SK-N-SH (cell line): ENCODE data around the gene KRT71. TPM values are rescaled to one million over a fixed set of nuclear protein-coding genes. Genes with fewer than 3 reads are reported as not detected.

ENCODE experiments used
- CTCF ChIA-PET: fragments of 300-600, 350-600 bp; formaldehyde crosslinking; extraction: SDS; loops from one replicate; lab custom pipeline; 2021; lab: Yijun Ruan, JAX
- POLR2A ChIA-PET: fragments of 350-600 bp; sonication (Branson Sonifier 250); formaldehyde crosslinking; extraction: SDS; loops from one replicate; lab custom pipeline; 2020; ENCODE audit warnings: antibody characterized with exemption, inconsistent platforms; lab: Yijun Ruan, JAX
- DNase-seq: peaks from one replicate; pipeline ENCODE4 v3.0.0; 2012
- H2AFZ ChIP-seq: fragments of 200-600 bp; sonication (generic); 2 replicates; pipeline ENCODE4 v1.8.1; 2016; ENCODE audit warnings: antibody characterized with exemption, mild to moderate bottlenecking, low read depth
- H3F3A ChIP-seq: fragments of 200-600 bp; sonication (generic); replicated peaks from 2 replicates; pipeline ENCODE3; 2016; ENCODE audit warnings: antibody characterized with exemption, mild to moderate bottlenecking; ENCODE audit not compliant: insufficient read depth
- H3K27ac ChIP-seq, 2 experiments: fragments of 200-500 bp in 1 of 2; fragments of 200-600 bp in 1 of 2; sonication (Bioruptor generic) in 1 of 2; sonication (generic), shearing (Covaris generic) in 1 of 2; 2 replicates each; pipeline versions ENCODE4 v1.5.1 to v1.6.1; 2014 to 2016; ENCODE audit warnings: low read depth in 2 of 2, inconsistent platforms in 1 of 2, low read length in 1 of 2, mild to moderate bottlenecking in 1 of 2, mixed read lengths in 1 of 2
- H3K27me3 ChIP-seq: fragments of 200-600 bp; sonication (generic), shearing (Covaris generic); 2 replicates; pipeline ENCODE4 v1.6.1; 2016; ENCODE audit warnings: mixed run types; ENCODE audit not compliant: insufficient read depth
- H3K36me3 ChIP-seq, 2 experiments: fragments of 200-500 bp in 1 of 2; fragments of 200-600 bp in 1 of 2; sonication (Bioruptor generic) in 1 of 2; sonication (generic) in 1 of 2; replicated peaks in 1 of 2; 2 replicates each; pipeline versions ENCODE3 to v1.5.1; 2014 to 2016; ENCODE audit warnings: low read length in 1 of 2, mild to moderate bottlenecking in 1 of 2; ENCODE audit not compliant: insufficient read depth in 2 of 2, control insufficient read depth in 1 of 2
- H3K4me1 ChIP-seq, 2 experiments: fragments of 200-500 bp in 1 of 2; fragments of 200-600 bp in 1 of 2; sonication (Bioruptor generic) in 1 of 2; sonication (generic), shearing (Covaris generic) in 1 of 2; 2 replicates each; pipeline versions ENCODE4 v1.5.1 to v1.6.1; 2014 to 2016; ENCODE audit warnings: low read depth in 1 of 2, low read length in 1 of 2, mixed run types in 1 of 2; ENCODE audit not compliant: insufficient read depth in 2 of 2, control insufficient read depth in 1 of 2
- H3K4me2 ChIP-seq: fragments of 200-600 bp; sonication (generic), shearing (Covaris generic); 2 replicates; pipeline ENCODE4 v1.6.1; 2017; ENCODE audit warnings: mixed run types
- H3K4me3 ChIP-seq, 2 experiments: fragments of 200-500 bp in 1 of 2; fragments of 200-600 bp in 1 of 2; sonication (Bioruptor generic) in 1 of 2; sonication (generic), shearing (Covaris generic) in 1 of 2; 2 replicates each; pipeline versions ENCODE4 v1.5.1 to v1.8.1; 2014 to 2016; ENCODE audit warnings: low read depth in 2 of 2, inconsistent platforms in 1 of 2, low read length in 1 of 2, mild to moderate bottlenecking in 1 of 2, mixed read lengths in 1 of 2, moderate library complexity in 1 of 2
- H3K79me2 ChIP-seq: fragments of 200-600 bp; sonication (generic); 2 replicates; pipeline ENCODE4 v1.8.1; 2017; ENCODE audit warnings: mild to moderate bottlenecking; ENCODE audit not compliant: insufficient read depth
- H3K9ac ChIP-seq: fragments of 200-600 bp; sonication (generic); 2 replicates; pipeline ENCODE4 v1.6.1; 2017; ENCODE audit warnings: mixed run types
- H3K9me2 ChIP-seq: fragments of 200-600 bp; sonication (generic); 2 replicates; pipeline ENCODE4 v1.6.1; 2017; ENCODE audit warnings: mixed run types
- H3K9me3 ChIP-seq: fragments of 200-600 bp; sonication (generic); 2 replicates; pipeline ENCODE4 v1.6.1; 2017; ENCODE audit warnings: mixed run types, mild to moderate bottlenecking, moderate library complexity
- H4K20me1 ChIP-seq: fragments of 200-600 bp; sonication (generic); 2 replicates; pipeline ENCODE4 v1.6.1; 2017; ENCODE audit warnings: mild to moderate bottlenecking, mixed run types; ENCODE audit not compliant: insufficient read depth
- CHD2 ChIP-seq: fragments of 150-350 bp; IDR thresholded peaks from 2 replicates; pipeline ENCODE4 v1.6.1; 2018; ENCODE audit warnings: low read length; ENCODE audit not compliant: partially characterized antibody
- EP300 ChIP-seq, 2 experiments: IDR thresholded peaks; 2 replicates each; pipeline versions ENCODE4 v1.4.0 to v1.6.1; 2012; ENCODE audit warnings: borderline replicate concordance in 1 of 2, low read depth in 1 of 2, low read length in 1 of 2
- FOSL2 ChIP-seq: IDR thresholded peaks from 2 replicates; pipeline ENCODE4 v1.4.0; 2012; ENCODE audit warnings: low read depth, mild to moderate bottlenecking, moderate library complexity, borderline replicate concordance
- FOXM1 ChIP-seq: IDR thresholded peaks from 2 replicates; pipeline ENCODE4 v1.4.0; 2012; ENCODE audit warnings: low read depth, mild to moderate bottlenecking
- IRF3 ChIP-seq: fragments of 150-350 bp; IDR thresholded peaks from 2 replicates; pipeline ENCODE4 v1.6.1; 2016; ENCODE audit warnings: mild to moderate bottlenecking, low read depth, low read length
- MAX ChIP-seq: IDR thresholded peaks from 2 replicates; pipeline ENCODE4 v1.4.0; 2012; ENCODE audit warnings: low read depth
- MXI1 ChIP-seq: IDR thresholded peaks from 2 replicates; pipeline ENCODE4 v1.6.1; 2012; ENCODE audit warnings: mild to moderate bottlenecking, low read depth, low read length, improper control_type of control experiment
- NFIC ChIP-seq: IDR thresholded peaks from 2 replicates; pipeline ENCODE4 v1.4.0; 2012; ENCODE audit warnings: borderline replicate concordance
- RCOR1 ChIP-seq: fragments of 150-350 bp; IDR thresholded peaks from 2 replicates; pipeline ENCODE4 v1.6.1; 2017; ENCODE audit warnings: antibody characterized with exemption, low read length
- REST ChIP-seq: IDR thresholded peaks from 2 replicates; pipeline ENCODE4 v1.6.1; 2012; ENCODE audit warnings: mild to moderate bottlenecking, low read depth, low read length, moderate library complexity
- SIN3A ChIP-seq: IDR thresholded peaks from 2 replicates; pipeline ENCODE4 v1.6.1; 2012; ENCODE audit warnings: low read depth, mild to moderate bottlenecking, low read length, moderate library complexity, borderline replicate concordance
- TAF1 ChIP-seq: IDR thresholded peaks from 2 replicates; pipeline ENCODE4 v1.6.1; 2012; ENCODE audit warnings: low read depth, mild to moderate bottlenecking, low read length, moderate library complexity, borderline replicate concordance
- TCF12 ChIP-seq: IDR thresholded peaks from 2 replicates; pipeline ENCODE4 v1.4.0; 2012
- USF1 ChIP-seq: IDR thresholded peaks from 2 replicates; pipeline ENCODE4 v1.4.0; 2012; ENCODE audit warnings: low read depth, borderline replicate concordance
- WGBS: methylation state at CpG from one replicate; pipeline ENCODE4 v1.1.6; 2017; ENCODE audit warnings: low lambda C conversion rate; 5-methylcytosine and 5-hydroxymethylcytosine counted together
- polyA plus RNA-seq, 3 experiments: library from polyadenylated mRNA; depleted of rRNA; stranded (reverse); fragments of >200 nt; gene quantifications; 2 replicates each; pipeline ENCODE4 v1.2.3, GENCODE V29; 2012

The KRT71 gene
- polyA plus RNA-seq, 1 of the 3 experiments (the other 2 are of a cell fraction): not detected

- Histone ChIP-seq H3K79me2 (no peaks in the 10 kb centered on the region), H3K9me3 (no peaks in the 10 kb centered on the region), H3K27ac (no peak overlapping the region), H3F3A (no peaks in the 10 kb centered on the region), H3K4me3 (no peak overlapping the region), H2AFZ (no peak overlapping the region), H3K36me3 (no peaks in the 10 kb centered on the region), H3K27me3 (peaks cover 47% of the 10 kb centered on the region), H3K9ac (no peak overlapping the region), H3K9me2 (no peaks in the 10 kb centered on the region), H3K4me2 (no peak overlapping the region), H4K20me1 (no peaks in the 10 kb centered on the region), H3K4me1 (no peaks in the 10 kb centered on the region)
- POLR2A ChIA-PET: no interaction called here
- no peak for TF ChIP-seq CHD2
- TF ChIP-seq IRF3: no peak
- TF ChIP-seq RCOR1: no peak
- no peak for TF ChIP-seq SIN3A
- TF ChIP-seq MAX: no peak
- TF ChIP-seq USF1: no peak
- TF ChIP-seq FOSL2: no peak
- no peak for TF ChIP-seq NFIC
- TF ChIP-seq MXI1: no peak
- no peak for TF ChIP-seq FOXM1
- no peak for TF ChIP-seq TCF12
- no peak for TF ChIP-seq REST
- TF ChIP-seq TAF1: no peak
- no peak for TF ChIP-seq EP300 (IDR thresholded peaks at IDR 0.05; ENCODE audit: borderline replicate concordance in 1 of 2, low read depth in 1 of 2, low read length in 1 of 2)
- CTCF ChIA-PET: interaction anchor here (0.8 kb wide), 1 partner anchor 59 kb away, joined by 3 read pairs; no protein-coding TSS in a partner anchor
- no peak for DNase-seq
- WGBS: 20% methylated on average over 6 of the region's 6 CpGs
These were observed 2.6 kb upstream of the KRT71 start for GRCh38 chr12:52555577-52555976.
